GM19395 (cell line): Measurements from ENCODE around the gene EHD1.

Source experiments
- ATAC-seq: cut with Tn5 transposase; IDR thresholded peaks from one replicate; pipeline ENCODE4 v1.9.1; 2021; ENCODE audit warnings: mild to moderate bottlenecking, moderate library complexity; ENCODE audit not compliant: unreplicated experiment

EHD1 gene

DNA sequence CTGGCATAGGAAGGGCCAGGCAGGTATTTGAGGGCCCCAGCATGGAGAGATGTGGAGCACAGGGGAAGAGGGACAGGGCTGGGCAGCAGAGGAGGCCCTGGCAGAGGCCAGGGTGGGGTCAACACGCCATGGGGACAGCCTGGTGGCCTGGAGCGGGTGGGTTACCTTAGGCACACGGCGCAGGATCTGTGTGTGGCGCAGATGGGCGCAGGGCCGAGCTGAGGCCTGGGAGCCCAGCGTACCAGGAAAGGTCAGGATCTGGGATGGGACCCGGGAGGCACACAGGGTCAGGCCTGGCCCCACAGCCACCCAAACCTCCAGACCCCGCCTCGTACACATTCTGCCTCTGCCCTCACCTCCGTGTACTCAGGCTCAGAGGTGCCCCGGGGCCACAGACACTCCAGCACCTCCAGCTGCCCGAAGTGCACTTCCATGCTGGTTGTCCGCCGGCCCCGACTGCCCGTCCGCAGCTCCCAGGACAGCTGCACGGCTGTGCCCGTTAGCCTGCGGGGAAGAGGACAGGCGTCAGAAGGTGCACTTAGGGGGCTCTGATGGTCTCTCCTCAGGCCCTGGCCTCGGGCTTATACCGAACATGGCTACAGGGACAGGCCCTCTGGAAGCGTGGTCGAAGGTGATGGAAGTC, 32.2 kb upstream of the EHD1 start:
- ATAC-seq = no peak

DNA sequence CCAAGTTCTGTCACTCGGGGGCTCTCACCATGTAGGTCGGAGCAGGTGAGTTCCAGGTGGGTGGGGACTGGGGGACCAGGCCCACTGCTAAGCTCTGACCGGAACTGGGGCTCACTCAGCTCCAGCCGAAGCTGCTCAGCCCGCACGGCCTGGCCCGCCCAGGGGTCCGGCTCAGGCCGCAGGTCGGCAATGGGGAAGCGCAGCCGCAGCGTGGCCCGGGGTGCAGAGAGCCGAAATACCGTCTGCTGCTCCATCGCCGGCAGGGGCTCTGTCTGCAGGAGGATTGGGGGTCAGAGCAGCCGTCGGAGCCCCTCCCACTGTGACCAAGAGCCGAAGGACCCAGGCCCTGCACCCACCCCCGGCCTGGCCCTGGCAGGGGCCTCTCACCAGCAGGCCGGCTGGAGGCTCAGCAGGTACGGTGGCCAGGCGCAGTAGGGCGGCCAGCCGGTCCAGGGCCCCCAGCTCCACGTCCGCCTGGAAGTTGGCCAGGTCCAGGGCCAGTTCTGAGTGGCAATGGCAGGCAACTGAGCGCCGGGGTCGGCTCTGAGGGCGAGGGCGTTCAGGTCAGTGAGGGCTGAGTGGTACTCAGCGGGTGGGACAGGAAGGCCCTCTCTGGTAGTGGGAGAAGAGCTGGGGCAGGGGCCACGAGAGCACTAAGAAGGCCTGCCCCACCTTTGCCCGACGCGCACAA, 31.4 kb upstream of the EHD1 start:
- ATAC-seq = no peak

DNA sequence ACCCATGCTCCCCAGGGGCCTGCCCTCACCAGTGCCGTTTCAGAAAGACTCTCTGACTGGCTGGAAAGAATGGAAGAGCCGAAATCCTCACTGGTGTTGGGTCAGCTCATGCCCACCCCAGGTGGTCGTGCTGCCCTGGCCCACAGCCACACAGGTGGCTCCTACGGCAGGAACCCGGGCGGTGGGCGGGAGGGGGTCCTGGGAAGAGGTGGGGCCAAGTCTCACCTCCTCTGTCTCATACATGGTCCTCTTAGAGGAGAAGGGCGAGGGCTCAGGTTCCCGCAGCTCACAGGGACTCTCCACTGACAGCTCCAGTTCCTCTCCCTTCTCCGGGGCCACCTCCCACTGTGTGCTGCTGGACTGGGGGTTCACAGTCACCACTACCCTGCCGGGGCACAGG, 30.3 kb upstream of the EHD1 start:
- ATAC-seq = no peak

DNA sequence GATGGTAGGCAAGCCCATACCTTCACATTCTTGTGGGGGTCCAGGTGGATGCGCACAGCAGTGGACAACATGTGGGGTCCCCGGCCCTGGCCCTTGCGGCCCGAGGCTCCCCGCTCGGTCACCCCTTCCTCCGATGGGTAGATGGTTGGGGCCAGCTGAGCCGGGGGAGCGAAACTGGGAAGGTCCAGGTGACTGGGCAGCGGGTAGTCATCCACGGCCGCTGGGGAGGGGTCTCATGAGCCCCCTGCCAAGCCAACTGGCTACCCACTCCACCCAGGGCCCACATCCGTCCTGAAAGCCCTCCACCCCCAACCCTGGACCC, 27.9 kb upstream of the EHD1 start:
- ATAC-seq = no peak

DNA sequence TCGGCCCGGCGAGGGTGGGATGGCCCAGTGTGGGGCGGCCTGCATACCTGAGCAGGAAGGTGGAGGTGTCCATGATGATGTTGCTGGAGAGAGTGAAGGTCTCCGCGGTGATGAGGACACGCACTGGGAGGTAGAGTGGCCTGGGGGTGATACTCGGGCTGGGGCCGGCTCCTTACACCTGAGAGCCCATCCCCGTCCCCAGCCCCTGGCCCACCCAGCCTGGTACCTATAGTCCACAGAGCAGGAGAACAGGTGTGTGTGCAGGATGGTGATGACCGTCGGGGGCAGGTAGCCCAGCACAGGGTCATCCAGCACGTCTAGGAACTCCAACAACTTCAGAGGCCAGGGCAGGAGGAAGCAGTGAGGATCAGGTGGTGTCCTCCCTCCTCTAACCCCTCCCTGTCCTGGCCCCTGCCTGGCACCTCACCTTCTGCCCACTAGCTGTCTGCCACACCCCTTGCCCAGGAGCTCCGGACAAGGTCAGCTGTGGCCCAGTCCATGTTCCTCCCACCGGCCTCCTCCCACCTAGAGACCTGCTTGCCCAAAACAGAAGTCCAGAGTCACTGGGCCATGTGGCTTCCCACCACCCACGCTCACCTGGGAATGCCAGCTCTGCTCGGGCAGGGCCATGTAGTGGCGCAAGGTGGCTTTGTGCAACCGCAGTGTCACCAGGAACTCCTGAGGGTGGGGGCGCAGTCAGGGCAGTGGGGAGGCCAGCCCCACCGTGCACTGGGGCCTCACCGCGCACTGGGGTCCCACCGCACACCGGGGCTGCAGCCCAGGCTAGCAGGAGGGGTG, 27.3 kb upstream of the EHD1 start:
- ATAC-seq = no peak

DNA sequence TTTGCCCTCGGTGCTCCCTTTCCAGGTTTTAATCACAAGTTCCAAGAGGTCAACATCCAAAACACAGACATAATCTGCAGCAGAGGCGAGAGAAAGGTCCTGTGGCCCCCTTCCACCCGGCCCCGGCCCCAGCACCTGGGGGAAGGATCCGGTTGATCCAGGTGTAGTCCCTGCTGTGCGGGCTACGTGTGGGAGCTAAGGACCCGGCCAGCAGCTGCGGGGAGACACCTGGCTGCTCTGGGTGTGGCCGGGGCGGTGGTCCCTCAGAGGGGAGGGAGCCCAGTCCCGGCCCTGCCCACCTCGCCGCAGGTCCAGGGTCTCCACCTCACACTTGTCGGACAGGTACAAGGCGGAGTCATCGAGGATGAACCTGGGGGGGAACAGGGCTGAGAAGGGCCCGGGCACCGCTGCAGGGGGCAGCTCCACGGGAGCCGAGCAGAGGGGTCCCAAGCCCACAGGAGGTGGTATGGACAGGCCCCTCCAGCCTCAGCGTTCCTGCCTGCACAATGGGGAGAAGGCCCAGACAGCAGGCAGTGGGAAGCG, 24.9 kb upstream of the EHD1 start:
- no peak for ATAC-seq

DNA sequence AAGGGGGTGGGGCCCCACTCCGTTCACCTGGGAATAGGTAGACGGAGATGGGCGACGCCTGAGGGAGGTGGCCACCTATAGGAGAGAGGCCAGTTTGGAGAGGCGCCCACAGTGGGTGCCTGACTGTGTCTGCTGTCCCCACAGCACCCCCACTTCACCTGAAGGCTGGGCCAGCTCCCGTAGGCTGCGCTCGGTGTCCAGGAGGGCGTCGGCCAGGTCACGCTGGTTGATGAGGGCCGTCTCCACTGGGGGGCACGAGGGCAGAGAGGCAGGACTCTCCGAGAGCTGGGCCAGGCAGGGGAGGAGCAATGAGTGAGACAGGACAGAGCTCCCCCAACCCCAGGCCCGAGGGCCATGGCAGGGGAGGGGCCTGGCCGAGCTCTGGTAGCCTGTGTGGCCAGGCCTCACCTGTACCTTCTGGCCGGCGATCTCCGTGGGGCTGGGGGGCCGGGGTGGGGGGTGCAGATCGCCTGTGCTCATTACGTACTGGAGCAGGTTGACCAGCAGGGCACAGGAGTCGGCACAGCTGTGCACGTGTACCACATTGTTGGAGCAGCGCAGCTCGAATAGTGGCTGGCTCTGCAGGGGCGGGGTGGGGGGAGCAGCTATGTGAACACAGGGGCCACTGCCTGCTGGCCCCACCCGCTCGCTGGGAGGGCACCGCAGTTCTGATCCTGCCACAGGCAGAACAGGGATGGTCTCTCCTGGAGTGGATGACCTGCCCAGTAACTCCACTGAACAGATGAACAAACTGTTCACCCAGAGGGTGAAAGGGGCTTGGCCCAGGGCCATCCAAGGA, 23.9 kb upstream of the EHD1 start:
- no peak for ATAC-seq

DNA sequence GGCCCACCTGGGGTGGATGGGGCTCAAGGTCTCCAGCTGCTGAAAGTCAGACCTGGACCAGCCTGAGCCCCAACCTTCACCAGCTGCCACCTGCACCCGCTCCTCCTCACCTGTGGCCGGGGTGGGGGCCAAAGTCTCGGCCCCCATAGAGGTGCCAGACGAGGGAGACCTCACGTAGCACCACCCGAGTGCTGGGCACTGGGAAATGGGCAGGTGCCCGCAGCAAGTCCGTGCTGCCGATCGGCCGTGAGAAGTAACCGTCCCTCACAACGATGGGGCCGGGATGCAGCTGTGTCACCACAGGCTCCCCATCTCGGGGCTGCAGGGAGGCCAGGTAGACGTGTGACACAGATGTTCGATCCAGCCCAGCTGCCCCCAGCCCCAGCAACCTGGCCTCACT, 22.4 kb upstream of the EHD1 start:
- no peak for ATAC-seq

DNA sequence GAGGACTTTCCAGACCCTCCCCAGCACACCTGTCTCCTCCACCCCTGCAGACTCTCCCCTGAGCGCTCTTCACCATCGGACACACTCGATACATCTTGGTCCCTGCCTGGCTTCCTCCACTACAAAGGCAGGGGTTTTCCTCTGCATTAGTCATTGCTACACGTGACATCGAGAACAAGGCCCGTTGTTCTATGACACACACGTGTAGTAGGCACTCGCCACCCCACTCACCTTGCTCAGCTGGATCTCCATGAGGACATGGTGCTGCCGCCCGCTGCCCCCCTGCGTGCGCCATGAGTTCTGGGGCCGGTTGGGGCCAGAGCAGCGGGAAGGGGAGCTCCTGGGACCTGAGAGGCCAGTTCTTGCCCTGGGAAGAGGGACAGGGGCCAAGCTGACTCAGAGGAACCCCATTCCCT, 21.9 kb upstream of the EHD1 start:
- ATAC-seq = no peak

DNA sequence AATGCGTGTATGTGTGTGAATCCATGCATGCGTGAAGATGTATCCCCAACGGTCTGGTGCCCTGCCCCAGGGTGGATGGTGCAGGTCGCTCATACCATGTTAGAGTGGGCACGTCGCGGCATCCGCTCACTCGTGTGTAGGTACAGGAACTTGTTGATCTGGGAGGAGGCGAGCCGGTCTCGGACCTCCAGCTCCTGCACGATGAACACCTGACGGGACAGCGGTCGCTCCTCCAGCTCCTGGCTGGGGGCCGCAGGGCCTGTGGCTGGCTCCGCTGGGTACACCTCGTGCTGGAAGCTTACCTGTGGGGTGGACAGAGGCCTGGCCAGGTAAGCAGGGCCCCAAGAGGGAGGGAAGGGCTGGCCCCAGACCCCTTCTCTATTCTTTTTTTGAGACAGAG, 20.1 kb upstream of the EHD1 start:
- no peak for ATAC-seq

DNA sequence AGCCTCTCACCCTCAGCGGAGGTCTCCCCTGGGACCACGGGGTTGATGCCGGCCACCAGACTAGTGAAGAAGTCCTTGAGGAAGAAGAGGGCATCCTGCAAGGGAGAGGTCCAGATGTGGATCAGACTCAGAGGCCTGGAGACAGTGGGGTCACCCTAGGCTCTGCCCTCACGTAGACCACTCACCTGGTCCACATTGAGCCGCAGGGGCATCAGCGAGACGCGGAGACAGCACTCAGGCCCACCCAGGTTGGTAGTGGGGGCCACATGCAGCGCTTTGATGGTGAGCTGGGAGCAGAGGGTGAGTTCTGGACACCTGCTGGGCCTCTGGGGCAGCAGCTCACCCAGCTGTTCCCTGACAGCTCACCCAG, 19.6 kb upstream of the EHD1 start:
- ATAC-seq = no peak

DNA sequence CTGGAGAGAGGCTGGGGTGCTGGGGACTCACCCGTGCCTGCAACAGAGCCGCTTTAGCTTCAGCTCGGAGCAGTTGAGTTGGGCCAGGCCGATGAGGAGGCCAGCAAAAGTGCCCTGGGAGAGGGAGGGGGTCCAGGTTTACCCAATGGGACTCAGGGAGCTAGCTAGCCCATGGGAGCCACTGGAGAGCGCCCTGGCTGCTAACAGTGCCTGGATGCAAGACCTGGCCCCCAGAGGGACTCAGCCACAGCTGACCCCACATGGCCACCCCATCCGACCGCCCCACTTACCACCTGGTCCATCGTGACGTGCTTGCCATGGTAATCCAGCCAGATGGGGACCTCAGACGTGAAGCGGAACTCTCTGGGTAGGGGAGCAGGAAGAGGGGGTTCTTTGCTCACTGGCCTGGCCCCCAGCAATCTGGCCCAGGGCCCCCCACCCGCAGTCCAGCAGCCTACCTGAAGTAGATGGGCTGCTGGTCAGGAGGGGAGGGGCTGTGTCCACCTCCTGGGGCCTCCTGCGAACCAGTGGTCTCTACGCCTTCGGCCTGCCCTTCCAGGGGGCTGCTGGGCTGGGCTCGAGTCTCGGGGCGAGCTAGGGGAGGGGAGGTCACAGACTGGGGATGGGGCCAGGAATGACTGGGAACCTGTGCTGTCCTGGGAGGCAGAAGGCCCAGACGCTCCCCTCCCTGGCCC, 19.1 kb upstream of the EHD1 start:
- ATAC-seq = no peak

DNA sequence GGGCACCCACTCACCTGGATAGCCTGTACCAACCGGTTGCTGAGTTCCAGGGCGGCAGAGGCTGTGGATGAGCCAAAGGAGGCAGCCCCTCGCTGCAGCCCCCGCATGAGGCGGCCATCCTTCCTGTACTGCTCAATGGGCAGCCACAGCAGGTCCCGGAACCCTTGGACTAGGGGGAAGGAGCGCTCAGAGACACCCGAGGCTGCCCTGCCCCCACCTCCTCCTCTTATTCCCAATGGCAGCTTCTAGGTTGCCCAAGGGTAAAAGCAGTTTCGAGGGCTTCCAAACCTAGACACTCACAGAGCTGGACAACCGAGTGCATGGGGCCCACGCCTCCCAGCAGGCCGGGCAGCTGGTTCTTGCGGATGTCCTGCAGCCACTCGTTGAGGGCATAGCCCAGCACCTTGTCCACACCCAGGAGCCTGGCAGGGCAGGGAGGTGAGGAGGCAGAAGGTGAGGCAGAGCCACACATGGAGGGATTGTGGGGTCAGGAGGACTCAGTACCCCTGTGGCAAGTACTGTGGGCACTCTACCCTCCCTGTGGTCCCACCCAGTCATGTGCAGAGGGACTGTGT, 18.1 kb upstream of the EHD1 start:
- ATAC-seq = no peak

DNA sequence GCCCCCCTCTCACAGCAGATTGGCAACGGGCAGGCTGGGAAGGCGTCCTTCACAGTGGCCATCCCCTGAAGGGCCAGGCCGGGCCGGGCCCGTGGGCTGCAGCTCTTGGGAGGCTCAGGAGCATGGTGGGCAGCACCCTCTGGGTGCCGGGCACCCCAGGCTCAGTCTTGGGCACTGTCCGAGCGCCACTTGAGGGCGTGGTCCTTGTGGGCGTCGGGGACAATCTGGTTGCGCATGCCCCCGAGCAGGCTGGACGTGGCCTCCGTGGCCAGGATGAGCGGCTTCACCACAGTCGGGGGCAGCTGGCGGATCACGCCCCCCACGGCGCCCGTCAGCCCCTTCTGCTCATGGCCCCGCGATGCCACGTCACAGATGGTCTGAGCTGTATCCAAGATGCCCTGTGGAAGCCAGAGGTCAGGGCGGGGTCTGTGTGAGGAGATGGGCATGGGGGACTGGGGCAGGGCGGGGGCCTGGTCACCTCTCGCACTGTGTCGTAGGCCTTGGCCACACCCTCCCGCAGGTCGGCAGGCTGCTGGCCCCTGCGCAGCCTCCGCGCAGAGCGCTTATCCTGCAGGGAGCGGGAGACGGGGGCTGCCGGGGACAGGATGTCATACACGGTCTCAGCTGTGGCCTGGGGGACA, 16.5 kb upstream of the EHD1 start:
- no peak for ATAC-seq

DNA sequence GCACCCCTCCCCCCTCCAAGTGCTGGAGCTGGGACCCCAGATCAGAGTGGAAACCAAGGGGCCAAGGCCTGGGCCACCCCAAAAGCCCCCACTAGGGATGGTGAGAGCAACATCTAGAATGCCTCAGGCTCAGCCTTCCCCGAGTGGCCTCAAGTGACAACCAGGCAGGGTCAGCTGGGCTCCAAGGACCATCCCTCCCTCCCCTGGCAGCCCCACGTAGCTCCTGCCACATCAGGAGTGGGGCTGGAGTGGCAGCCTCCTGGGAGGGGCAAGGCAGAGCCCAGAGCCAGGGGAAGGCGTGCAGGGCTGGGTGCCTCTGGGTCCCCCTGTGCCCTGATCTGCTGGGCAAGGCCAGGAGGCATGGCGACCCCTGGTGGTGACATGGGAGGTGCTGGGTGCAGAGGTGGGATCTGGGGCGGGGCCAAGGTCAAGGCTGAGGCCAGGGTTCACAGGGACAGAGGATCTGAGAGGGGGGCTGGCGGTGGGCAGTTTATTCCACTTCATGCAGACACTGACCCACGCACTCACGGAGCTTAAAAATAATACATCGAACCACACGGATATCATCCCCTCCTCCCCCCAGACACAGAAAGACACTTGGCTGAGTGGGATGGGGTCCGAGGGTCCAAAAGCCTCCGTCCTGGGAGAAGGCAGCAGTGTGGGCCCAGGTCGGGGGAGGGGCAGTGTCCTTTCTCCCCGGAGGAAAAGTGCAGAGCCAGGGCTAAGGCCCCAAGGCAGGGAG, 15.8 kb upstream of the EHD1 start:
- ATAC-seq = peak; percentile 60

DNA sequence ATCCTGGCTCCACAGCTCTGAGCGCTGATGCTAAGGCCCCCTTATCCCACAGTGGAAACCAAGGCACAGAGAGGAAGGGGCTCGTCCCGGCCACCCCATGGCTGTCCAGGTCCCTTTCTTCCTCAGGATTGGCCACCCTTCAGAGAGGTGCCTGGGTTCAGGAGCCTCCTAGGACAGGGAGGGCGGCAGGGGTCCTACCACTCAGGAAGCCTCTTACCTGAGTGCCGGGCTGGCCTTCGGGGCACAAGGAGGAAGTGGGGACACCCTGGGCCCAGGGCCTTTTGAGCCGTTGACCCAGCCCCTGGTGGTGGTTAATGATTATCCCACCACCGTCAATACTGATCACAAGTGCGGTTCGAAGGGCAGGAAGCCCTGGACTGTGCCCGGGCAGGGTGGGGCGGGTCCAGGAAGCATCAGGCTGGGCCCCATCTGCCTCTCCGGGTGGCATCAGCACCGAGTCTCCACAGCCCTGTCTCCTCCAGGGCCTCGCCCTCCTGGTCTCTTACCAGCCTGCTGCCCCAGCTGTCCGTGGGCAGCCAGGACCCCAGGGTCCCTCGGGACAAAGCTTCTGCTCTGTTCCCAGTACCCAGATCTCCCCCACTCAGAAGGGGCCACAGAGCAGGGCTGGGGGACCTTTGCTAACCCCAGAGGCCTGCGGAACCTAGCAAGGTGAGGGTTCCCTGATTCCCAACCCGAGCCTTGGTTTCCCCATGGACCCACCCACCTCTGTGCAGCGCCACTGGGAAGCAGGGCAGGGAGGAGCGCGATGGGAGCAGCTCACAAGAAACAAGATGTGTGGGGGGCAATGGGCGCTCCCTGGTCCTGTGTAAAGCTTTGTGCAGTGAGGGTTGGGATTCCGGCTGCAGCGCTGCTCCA, 15.0 kb upstream of the EHD1 start:
- no peak for ATAC-seq

DNA sequence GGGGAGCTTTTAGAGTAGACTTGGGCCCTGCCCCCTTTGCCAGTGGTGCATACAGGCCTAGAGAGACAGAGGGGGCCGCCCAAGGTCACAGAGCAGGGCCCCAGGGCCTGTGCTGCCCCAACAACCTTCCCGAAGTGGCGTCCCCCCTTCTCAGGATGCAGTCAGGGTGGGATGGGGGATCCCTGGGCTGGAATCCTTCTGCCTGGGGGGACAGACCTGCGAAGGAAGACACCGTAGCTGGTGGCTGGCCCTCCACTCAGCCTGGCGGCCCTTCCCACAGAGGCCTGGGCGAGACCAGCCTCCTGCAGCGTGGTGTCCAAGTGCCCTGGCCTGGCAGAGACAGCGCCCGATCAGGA, 14.4 kb upstream of the EHD1 start:
- ATAC-seq = no peak

DNA sequence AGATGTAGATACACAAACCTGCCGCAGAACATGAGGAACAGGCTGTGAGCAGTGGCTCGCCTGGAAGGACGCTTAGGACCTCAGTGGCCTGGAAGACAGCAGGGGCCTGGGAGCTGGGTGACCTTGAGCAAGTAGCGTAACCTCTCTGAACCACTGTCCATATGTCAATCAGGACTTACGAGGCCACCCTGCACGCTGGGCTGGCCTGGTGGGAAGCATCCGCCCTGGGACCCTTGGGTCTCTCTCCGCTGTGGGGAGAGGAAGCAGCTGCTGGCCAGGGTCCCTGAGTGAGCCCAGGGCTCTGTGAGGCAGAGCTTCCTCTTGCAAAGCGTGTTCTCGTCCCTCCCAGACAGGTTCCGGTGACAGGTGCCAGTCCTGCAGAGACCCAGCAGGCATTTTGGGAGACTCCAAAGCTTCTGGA, 14.0 kb upstream of the EHD1 start:
- ATAC-seq = no peak
